Omental fat pad (tissue), 4 donors: ENCODE data around the gene C10orf62. TPM values are rescaled to one million over a fixed set of nuclear protein-coding genes. Genes with fewer than 3 reads are reported as not detected.
A peak's percentile ranks its signal among the peaks of the same experiment; 100 is the strongest.

Experiments used
- ATAC-seq: fragments of 150-250 bp; one replicate; pipeline ENCODE4 v1.9.1; 2016; ENCODE audit warnings: mild to moderate bottlenecking, moderate library complexity; ENCODE audit not compliant: low FRiP score
- DNase-seq: peaks from one replicate; pipeline ENCODE4 v3.0.0-alpha.2; 2019; ENCODE audit warnings: low spot score
- CTCF ChIP-seq, 3 donors: fragments of 450-650 bp; IDR thresholded peaks; one replicate each; pipeline ENCODE4 v1.5.1; 2016 to 2017; ENCODE audit warnings: antibody characterized with exemption in 3 of 3, mild to moderate bottlenecking in 3 of 3, moderate library complexity in 2 of 3
- total RNA-seq, 4 donors: library from RNA; depleted of rRNA; stranded (reverse); fragments of >200 nt; gene quantifications; one replicate each; pipeline ENCODE4 v1.1.0, GENCODE V29; 2016

The C10orf62 gene
- 1 to 10 TPM in 1 of 4 donors, under 1 TPM in 1, not detected in 2; 0.88 to 1.2 TPM for total RNA-seq

DNA sequence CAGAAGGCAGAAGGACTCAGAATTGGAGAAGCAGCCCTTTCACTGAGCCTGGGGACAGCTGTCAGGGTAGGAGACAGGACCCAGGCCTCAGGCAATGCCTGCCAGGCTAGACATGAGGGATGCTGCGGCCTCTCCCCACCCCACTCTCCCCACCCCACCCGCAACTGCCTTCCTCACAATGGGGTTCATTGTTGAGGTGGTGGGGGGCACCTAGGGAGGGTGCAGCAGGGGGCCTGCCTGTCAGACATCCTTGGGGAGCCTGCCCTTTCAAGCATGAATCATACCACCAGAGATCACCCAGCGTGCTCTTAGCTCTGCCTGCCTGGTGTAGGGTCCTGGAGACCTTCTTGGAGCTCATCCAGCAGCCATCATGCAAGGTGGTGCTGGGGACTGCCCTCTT is at the start of gene C10orf62:
Gene C10orf62, plus strand, starts transcription at position 243 of the 400 bp plus-strand sequence. CDS start 177 bp downstream, outside the sequence.
- DNase-seq = no peak

GRCh38 chr10:97540669-97541500 is 48.6 kb upstream of the C10orf62 start:
- ATAC-seq = peak; percentile 6

More for the DNA sequence above, at the start of gene C10orf62:
- ATAC-seq = no peak
- TF ChIP-seq CTCF (IDR thresholded peaks at IDR 0.05) = no peak

GRCh38 chr10:97542169-97543024 is 47.1 kb upstream of the C10orf62 start:
- peak; percentile 69 for DNase-seq
- ATAC-seq = peak; percentile 72
- no peak for TF ChIP-seq CTCF (IDR thresholded peaks at IDR 0.05)

More at GRCh38 chr10:97540669-97541500, 48.6 kb upstream of the C10orf62 start:
- no peak for DNase-seq
- no peak for TF ChIP-seq CTCF (IDR thresholded peaks at IDR 0.05)

GRCh38 chr10:97543025-97543546 is 46.4 kb upstream of the C10orf62 start:
- peak; percentile 80 for ATAC-seq
- DNase-seq = peak; percentile 66
- TF ChIP-seq CTCF (IDR thresholded peaks at IDR 0.05) = no peak

- DNase-seq (no peak), ATAC-seq (no peak)
Observed at GRCh38 chr10:97546456-97547270, 42.9 kb upstream of the C10orf62 start.

More at GRCh38 chr10:97546456-97547270, 42.9 kb upstream of the C10orf62 start:
- no peak for TF ChIP-seq CTCF (IDR thresholded peaks at IDR 0.05)
